Measurements from ENCODE around the gene TMEM167B.

- no peak for TF ChIP-seq POLR2AphosphoS5 (IDR thresholded peaks at IDR 0.05)
- TF ChIP-seq, protein P1, sequence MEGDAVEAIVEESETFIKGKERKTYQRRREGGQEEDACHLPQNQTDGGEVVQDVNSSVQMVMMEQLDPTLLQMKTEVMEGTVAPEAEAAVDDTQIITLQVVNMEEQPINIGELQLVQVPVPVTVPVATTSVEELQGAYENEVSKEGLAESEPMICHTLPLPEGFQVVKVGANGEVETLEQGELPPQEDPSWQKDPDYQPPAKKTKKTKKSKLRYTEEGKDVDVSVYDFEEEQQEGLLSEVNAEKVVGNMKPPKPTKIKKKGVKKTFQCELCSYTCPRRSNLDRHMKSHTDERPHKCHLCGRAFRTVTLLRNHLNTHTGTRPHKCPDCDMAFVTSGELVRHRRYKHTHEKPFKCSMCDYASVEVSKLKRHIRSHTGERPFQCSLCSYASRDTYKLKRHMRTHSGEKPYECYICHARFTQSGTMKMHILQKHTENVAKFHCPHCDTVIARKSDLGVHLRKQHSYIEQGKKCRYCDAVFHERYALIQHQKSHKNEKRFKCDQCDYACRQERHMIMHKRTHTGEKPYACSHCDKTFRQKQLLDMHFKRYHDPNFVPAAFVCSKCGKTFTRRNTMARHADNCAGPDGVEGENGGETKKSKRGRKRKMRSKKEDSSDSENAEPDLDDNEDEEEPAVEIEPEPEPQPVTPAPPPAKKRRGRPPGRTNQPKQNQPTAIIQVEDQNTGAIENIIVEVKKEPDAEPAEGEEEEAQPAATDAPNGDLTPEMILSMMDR (IDR thresholded peaks at IDR 0.05): no peak
Measured at GRCh38 chr1:109109906-109110305, 19.3 kb downstream of the TMEM167B start.
